Left colon (tissue), 2 donors: ENCODE results near the gene PPP5C. TPM values are rescaled to one million over a fixed set of nuclear protein-coding genes. Genes with fewer than 3 reads are reported as not detected.
"Not testable (repeated sequence)": the region's sequence is repeated elsewhere in the genome, so short reads cannot be mapped to it uniquely, and the experiment has no call there.

Source experiments
- ATAC-seq: fragments of 200-7000 bp; cut with Tn5 transposase; one replicate; pipeline ENCODE4 v1.9.1; 2020; ENCODE audit warnings: mild to moderate bottlenecking, moderate library complexity
- DNase-seq, 2 donors: peaks; one replicate each; pipeline ENCODE4 v3.0.0-alpha.2; 2020
- intact Hi-C, 2 donors: fragments of 100-400 bp; cut with DNase I in 1 of 2; cut with micrococcal nuclease in 1 of 2; formaldehyde crosslinking; loops; one replicate each; pipeline versions ENCODE4 v1.11.2 to v1.14.0; 2022; cut with DNase I, micrococcal nuclease
- long read RNA-seq: library from polyadenylated mRNA; unstranded; transcript quantifications from one replicate; pipeline ENCODE4 v2.0.0, GENCODE V29; 2021
- total RNA-seq, 2 donors: library from RNA; stranded (reverse); fragmentation: NEBNext Ultra II Directional; extraction: Animal tissue kit (Norgen Biotek cat#: 25700); gene quantifications; one replicate each; pipeline ENCODE4 v1.2.1, GENCODE V29; 2021
- donor health status: DM: no; HTN: no; CAD: no.
- donor health status: DM: yes; HTN: yes; CAD: no.

The PPP5C gene, protein sequence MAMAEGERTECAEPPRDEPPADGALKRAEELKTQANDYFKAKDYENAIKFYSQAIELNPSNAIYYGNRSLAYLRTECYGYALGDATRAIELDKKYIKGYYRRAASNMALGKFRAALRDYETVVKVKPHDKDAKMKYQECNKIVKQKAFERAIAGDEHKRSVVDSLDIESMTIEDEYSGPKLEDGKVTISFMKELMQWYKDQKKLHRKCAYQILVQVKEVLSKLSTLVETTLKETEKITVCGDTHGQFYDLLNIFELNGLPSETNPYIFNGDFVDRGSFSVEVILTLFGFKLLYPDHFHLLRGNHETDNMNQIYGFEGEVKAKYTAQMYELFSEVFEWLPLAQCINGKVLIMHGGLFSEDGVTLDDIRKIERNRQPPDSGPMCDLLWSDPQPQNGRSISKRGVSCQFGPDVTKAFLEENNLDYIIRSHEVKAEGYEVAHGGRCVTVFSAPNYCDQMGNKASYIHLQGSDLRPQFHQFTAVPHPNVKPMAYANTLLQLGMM
- 10 to 100 TPM; 51.8 to 80.7 TPM for total RNA-seq
- long read RNA-seq, transcript PPP5C-201 (13 exons, 2,109 nt), result major isoform, 49 of 65 reads
- long read RNA-seq, partial matches to known transcripts, result 1 of 65 reads
- long read RNA-seq, other reads (novel, unspliced or antisense), result 11 of 65 reads

DNA sequence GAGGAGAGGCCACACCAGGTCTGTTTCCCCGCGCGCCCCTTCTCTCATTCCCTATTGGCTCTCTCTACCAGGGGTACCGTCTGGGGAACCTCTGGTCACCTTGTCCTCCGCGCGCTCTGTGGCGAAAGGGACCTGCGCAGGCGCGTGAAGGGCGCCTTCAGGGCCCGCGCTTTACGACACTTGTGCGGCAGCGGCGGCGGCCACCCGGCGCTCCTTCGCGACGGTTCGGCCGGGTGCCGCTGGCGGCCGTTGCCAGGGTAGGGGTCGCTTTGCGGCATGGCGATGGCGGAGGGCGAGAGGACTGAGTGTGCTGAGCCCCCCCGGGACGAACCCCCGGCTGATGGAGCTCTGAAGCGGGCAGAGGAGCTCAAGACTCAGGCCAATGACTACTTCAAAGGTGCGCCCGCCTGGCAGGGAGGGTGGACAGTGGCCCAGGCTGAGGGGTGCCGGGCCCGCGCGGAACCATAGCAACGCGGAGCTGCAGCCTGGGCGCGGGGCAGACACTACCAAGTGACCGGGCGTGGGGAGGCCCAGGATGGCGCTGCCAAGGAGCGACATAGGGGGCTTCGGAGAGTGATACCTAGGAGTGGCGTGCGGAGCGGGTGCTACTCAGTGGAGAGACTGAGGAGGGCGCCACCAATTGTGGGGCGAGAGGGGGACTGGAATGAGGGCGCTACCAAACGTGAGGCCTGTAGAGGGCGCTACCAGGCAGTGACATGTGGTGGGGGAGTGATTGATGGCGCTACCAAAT lies at the start of gene PPP5C:
Gene PPP5C (plus strand): TSS at position 267 of the 751 bp plus-strand sequence. CDS start 10 bp downstream, at position 277.
- intact Hi-C loops, result no loop called here
- ATAC-seq, result peak; percentile 85
- DNase-seq, result peak; percentile 92 to 94

DNA sequence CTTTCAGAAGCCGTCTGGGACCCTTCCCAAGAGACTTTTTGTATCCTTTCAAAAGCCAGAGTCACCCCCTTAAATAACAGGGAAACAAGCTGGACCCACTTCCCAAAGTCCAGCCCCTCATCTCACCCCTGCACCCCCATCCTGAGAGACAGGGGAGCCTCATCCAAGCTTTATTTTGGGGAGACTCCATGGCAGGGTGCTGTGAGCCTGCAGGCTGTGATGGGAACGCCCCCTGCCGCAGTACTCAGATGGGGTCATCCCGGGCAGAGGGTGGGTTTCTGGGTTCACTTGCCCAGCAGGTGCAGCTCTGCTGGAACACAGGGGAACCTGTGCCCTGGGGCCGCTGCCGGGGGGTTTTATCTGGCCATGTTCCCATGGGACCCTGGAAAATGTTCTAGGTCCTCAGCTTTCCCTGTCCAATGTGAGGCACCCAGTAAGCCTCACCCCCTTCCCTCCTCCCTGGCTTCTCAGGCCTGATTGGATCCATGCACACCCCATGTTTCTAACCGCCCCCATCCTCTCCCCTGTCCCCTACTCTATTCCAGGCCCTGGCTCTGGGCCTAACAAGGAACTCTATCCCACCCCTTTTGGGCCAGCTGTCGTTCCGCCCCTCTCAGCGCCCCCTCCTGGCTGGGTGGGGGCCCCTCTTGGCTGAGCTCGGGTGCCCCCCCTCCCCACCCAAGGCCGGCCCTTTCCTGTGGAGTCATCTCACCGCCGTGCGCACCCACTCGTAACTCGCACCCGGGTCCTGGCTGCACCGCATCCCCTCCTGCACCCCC lies 49.0 kb upstream of the PPP5C start:
- DNase-seq (peak; percentile 50 to 82), ATAC-seq (no peak)
- intact Hi-C loops, result no loop called here

DNA sequence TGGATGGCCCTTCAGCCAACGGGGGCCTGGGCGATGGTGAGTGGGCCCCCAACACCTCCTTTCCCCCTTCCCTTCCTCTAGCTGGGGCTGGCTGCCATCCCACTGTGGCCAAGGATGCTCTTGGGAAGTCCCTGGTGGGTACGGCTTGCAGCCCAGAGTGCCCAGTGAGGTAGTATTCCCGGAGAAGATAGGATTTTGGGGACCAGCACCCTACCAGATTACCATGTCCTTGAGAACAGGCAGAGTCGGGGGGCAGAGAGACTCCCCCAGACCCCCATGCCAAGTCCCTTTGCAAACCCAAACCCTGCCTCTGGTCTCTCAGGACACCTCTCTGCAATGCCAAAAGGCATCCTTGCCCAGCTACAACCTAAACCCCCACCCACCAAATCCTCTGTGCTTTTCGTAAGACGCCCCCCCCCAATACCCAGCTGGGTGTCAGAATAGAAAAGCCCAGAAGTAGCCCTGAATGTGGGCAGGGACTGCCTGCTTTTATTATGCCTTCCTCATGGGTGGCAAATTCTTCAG lies 48.3 kb upstream of the PPP5C start:
- ATAC-seq (no peak), DNase-seq (no peak)
- intact Hi-C loops, result no loop called here

DNA sequence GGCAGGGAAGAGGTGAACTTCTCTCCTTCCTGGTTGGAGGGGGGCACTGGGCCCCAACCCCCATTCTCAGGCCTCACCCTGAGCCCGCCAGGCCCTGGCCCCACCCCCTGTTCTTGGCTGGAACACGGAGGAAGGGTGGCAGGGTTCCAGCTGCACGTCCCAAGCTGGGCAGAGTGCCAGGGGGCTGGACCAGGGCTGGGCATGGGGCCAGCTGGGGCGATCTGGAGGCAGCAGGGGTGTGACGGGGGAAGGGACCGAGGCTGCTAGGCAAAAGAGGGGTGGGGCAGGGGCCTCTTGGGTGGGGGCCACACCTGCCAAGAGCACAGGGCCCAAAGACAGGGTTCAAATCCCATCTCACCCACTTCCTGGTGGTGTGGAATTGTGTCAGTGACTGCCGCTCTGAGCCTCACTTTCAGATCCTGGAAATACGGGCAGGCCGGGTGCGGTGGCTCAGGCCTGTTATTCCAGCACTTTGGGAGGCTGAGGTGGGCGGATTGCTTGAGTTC lies 47.8 kb upstream of the PPP5C start:
- ATAC-seq, result peak; percentile 82
- intact Hi-C loops, result no loop called here

DNA sequence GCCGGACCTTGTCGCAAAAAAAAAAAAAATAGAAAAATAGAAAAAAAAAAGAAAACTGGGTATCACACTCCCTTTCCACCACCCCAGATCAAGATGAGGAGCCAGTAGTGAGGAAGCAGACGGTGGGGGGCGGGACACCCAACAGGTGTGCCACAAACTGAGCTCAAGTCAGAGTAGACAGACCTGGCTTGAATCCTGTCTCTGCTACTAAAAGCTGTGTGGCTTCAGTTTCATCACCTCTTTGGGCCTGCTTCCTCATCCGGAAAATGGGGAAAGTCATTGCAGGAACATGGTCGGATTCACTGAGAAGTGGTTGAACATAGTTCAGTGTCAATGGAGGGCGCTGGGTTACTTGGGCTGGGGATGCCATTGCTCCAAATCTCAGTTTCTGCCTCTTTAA lies 47.2 kb upstream of the PPP5C start:
- ATAC-seq (no peak), DNase-seq (no peak)
- intact Hi-C loops, result no loop called here

More for the DNA sequence above, 47.8 kb upstream of the PPP5C start:
- DNase-seq, result peak; percentile 97

DNA sequence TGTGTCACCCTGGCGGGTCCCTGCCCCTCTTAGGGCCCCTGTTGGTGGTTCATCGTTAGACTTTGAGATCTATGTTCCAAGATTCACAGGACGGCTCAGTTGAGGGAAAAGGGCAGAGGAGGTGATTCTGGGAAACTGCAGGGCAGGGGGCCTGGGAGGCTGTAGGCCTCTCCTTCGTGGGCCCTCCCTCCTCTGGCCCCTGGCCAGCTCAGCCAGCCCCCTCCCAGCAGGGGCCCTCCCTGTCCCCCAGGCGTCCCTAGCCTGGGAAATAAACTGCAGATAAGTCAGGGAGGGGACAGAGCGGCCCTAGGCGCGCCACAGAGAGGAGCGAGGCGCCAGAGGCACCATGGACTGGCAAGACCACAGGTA lies 43.6 kb upstream of the PPP5C start:
- DNase-seq, result no peak
- intact Hi-C loops, result no loop called here

DNA sequence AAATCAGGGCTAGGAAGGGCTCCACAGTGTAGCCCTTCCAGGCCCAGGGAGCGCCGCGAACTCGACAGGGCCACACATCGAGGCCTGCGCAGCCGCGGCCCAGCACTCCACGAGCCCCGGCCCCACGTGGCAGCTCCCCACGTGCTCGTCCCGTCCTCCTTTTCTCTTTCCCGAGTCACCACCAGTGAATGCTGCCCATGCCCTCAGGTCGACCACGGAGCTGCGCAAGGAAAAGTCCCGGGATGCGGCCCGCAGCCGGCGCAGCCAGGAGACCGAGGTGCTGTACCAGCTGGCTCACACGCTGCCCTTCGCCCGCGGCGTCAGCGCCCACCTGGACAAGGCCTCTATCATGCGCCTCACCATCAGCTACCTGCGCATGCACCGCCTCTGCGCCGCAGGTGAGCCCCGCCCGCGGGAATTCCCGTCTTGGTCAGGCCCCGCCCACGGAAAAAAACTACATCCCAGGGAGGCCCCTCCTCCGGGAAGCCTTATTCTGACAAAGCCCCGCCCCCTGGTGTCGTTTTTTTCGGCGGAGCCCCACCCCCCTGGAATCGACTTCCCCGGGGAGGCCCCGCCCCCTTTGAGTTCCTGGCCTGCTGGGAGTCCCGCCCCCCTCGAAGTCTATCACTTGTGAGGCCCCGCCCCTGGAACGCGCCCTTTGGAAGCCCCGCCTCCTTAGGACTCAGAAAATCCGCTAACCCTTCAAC lies 43.0 kb upstream of the PPP5C start:
- intact Hi-C loops, result no loop called here
- DNase-seq (peak; percentile 94 to 95), ATAC-seq (peak; percentile 74)

More for the DNA sequence above, 43.6 kb upstream of the PPP5C start:
- no peak for ATAC-seq

DNA sequence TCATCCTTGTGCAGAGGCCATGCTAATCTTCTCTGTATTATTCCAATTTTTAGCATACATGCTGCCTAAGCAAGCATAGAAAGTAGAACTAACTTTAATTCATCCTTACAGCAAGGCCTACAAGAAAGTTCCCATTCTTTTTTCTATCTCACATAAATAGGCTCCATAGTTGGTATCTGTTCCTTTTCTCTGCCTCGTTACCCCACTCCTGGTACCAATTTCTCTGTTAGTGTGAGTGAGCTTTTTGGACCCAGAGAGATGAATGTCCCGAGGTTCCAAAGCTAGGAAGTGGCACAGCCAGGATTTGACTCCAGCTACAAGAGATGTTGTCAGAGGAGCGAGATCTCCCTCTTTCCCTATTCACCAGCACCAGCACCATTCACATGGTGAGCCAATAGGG lies 40.4 kb upstream of the PPP5C start:
- ATAC-seq, result no peak
- intact Hi-C loops, result no loop called here
- DNase-seq, result no peak

DNA sequence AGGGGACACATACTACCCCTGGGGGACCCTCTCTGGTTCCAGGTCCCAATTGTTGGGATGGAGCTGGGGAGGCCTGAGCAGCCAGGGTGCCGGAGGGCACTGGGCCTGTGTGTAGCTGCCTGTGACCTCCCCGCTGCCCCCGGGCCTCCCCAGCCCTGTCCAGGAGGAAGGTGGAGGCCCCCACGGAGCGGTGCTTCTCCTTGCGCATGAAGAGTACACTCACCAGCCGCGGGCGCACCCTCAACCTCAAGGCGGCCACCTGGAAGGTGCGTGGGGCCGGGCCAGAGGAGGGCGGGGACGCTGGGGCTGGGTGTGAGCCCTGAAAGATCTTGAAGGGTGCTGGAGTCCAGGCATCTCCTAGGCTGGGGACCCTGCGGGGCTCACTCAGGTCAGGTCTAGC lies 38.4 kb upstream of the PPP5C start:
- no peak for DNase-seq
- intact Hi-C loops, result no loop called here
- ATAC-seq, result no peak

DNA sequence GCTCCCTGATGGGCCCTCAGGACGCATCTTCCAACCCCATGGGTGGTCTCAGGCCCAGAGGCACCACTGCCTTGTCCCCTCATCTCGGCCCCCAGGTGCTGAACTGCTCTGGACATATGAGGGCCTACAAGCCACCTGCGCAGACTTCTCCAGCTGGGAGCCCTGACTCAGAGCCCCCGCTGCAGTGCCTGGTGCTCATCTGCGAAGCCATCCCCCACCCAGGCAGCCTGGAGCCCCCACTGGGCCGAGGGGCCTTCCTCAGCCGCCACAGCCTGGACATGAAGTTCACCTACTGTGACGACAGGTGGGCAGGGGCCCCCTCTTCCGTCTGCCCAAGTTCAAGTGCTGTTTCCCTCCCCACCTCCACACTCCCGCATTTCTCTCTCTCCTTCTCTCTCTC lies 37.8 kb upstream of the PPP5C start:
- no peak for ATAC-seq
- intact Hi-C loops, result no loop called here
- DNase-seq, result no peak

DNA sequence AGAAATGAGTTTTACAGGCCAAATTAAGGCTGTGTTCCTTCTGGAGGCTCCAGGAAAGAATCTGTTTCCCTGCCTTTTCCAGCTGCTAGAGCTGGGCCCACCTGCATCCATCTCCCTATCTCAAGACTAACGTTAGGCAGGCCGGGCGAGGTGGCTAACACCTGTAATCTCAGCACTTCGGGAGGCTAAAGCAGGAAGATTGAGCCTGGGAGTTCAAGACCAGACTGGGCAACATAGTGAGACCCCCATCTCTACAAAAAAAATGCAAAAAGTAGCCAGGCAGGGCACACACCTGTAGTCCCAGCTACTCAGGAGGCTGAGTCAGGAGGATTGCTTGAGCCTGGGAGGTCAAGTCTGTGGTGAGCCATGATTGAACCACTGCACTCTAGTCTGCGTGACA lies 35.4 kb upstream of the PPP5C start:
- ATAC-seq (no peak), DNase-seq (no peak)
- intact Hi-C loops, result no loop called here

DNA sequence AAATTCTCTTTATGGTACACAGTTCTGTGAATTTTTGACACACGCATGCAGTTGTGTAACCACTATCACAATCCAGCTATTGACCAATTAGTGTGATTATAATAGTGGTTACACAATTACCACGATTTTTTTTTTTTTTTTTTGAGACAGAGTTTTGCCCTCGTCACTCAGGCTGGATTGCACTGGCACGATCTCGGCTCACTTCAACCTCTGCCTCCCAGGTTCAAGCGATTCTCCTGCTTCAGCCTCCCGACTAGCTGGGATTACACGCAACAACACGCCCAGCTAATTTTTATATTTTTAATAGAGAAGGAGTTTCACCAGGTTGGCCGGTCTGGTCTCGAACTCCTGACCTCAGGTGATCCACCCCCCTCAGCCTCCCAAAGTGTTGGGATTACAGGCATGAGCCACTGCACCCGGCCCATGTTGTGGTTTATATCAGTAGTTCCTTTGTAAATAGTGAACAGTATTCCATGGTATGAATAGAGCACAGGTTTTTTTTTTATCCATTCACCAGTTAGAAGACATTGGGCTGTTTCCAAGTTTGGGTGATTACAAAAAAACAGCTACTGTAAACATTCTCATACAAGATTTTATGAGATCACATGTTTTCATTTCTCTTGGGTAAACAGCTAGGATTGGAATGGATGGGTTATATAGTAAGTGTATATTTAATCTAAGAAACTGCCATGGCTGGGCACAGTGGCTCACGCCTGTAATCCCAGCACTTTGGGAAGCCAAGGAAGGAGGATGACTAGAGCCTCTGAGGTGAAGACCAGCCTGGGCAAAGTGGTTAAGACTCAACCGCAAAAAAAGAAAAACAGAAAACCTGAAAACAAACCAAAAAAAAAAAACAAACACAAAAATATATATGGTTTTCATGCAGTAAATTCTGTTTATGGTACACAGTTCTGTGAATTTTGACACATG lies 33.1 kb upstream of the PPP5C start:
- ATAC-seq (peak; percentile 83), DNase-seq (peak in 1 of 2 donors; percentile 59)

DNA sequence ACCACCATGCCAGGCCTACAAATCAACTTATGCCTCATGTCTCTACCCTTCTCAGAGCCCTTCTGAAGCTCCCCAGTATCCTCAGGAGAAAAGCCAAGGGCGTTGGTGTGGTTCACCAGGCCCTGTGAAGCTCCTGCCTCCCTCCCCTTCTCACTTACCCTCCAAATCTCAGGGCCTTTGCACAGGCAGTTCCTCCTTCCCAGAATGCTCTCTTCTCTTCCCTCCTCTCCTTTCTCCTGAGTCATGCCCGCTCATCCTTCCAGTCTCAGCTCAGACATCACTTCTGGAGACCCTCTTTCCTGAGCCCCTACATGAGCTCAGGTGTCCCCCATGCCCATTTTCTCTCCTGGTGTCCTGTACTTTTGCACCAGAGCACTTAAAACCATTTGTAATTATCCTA lies 29.5 kb upstream of the PPP5C start:
- intact Hi-C loops, result no loop called here
- DNase-seq (no peak), ATAC-seq (no peak)

More for the DNA sequence above, 33.1 kb upstream of the PPP5C start:
- intact Hi-C loops, result not testable (repeated sequence)

DNA sequence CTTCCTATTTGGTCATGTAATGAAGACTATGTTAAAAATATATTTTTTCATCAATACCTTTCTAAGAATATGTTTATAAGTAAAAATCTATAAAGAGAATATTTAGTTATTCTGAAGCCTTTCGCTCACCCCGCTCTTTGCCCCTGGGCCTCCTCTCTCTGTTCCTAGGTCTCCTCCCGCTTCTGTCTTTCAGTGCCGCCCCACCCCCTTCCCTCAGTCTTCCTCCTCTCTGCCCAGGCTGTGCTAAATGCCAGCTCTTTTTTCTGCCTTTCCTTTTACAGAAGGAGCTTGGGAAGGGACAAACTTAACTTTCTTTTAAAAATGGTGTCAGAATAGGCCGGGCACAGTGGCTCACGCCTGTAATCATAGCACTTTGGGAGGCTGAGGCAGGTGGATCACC lies 27.3 kb upstream of the PPP5C start:
- intact Hi-C loops, result no loop called here
- DNase-seq (no peak), ATAC-seq (no peak)

DNA sequence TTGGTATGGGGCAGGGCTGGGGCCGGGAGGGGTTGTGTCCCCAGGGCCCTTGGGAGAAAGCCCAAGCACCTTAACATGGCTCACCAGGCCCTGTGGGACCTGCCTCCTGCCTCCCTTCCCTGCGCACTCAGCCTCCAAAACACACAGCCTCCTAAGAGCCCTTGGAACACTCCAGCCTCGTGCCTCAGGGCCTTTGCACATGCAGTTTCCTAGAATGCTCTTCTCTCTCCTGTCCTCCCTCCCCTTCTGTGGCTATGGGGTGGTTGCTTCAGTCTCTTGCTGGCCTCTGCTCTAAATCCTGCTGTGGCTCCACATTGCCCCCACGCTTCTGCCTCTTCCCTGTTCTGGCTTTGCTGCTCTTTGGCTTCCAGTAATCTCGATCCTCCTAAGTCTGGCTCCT lies 26.3 kb upstream of the PPP5C start:
- ATAC-seq, result no peak
- no peak for DNase-seq
- intact Hi-C loops, result no loop called here

DNA sequence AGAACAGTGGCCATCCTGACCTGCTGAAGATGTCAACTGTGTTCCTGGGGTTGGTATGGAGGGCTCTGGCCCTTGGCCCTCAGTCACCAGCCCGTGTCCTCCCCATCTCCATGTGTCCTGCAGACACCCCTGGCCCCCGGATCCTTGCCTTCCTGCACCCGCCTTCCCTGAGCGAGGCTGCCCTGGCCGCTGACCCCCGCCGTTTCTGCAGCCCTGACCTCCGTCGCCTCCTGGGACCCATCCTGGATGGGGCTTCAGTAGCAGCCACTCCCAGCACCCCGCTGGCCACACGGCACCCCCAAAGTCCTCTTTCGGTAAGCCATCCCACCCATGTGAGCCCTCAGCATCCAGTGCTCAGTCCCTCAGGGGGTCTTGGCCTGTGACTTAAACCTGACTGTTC lies 25.2 kb upstream of the PPP5C start:
- ATAC-seq (no peak), DNase-seq (no peak)
- intact Hi-C loops, result no loop called here

DNA sequence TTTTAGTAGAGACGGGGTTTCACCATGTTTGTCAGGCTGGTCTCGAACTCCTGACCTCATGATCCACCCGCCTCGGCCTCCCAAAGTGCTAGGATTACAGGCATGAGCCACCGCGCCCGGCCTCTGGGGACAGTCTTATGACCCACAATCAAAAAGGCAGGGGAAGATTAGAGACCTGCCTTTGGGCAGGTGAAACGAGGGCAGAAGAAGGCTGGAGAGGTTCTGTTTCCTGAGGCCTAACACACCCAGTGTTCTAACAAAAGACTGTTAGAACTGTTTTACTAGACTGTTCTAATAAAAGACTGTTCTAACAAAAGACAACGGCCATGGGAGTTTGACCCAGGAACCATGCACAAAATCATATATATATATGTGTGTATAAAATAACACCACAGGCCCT lies 23.7 kb upstream of the PPP5C start:
- peak; percentile 70 for ATAC-seq
- DNase-seq, intact Hi-C loops: not testable (repeated sequence)
